ENCODE results near the gene S100A10.

Gene S100A10

GRCh38 chr1:151986501-151987190 is 7.0 kb downstream of the S100A10 start:
- no peak for TF ChIP-seq POLR2AphosphoS5 (IDR thresholded peaks at IDR 0.05; ENCODE audit: low read depth)
- no peak for TF ChIP-seq GABPA (IDR thresholded peaks at IDR 0.05; ENCODE audit: low read depth)
- no peak for TF ChIP-seq SPI1 (IDR thresholded peaks at IDR 0.05; ENCODE audit: borderline replicate concordance, low read depth)
- TF ChIP-seq CTCF (IDR thresholded peaks at IDR 0.05; ENCODE audit: insufficient read depth, low read length): no peak
- TF ChIP-seq, protein P1, sequence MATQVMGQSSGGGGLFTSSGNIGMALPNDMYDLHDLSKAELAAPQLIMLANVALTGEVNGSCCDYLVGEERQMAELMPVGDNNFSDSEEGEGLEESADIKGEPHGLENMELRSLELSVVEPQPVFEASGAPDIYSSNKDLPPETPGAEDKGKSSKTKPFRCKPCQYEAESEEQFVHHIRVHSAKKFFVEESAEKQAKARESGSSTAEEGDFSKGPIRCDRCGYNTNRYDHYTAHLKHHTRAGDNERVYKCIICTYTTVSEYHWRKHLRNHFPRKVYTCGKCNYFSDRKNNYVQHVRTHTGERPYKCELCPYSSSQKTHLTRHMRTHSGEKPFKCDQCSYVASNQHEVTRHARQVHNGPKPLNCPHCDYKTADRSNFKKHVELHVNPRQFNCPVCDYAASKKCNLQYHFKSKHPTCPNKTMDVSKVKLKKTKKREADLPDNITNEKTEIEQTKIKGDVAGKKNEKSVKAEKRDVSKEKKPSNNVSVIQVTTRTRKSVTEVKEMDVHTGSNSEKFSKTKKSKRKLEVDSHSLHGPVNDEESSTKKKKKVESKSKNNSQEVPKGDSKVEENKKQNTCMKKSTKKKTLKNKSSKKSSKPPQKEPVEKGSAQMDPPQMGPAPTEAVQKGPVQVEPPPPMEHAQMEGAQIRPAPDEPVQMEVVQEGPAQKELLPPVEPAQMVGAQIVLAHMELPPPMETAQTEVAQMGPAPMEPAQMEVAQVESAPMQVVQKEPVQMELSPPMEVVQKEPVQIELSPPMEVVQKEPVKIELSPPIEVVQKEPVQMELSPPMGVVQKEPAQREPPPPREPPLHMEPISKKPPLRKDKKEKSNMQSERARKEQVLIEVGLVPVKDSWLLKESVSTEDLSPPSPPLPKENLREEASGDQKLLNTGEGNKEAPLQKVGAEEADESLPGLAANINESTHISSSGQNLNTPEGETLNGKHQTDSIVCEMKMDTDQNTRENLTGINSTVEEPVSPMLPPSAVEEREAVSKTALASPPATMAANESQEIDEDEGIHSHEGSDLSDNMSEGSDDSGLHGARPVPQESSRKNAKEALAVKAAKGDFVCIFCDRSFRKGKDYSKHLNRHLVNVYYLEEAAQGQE (IDR thresholded peaks at IDR 0.05; ENCODE audit: insufficient replicate concordance, low read depth): no peak
- Histone ChIP-seq H3K27me3 (ENCODE audit: insufficient read depth, poor library complexity, severe bottlenecking) (no peaks in the 10 kb centered on the region), H3K4me3 (replicated peaks; ENCODE audit: insufficient read depth, low read length) (no peak overlapping the region), H3K27ac (replicated peaks) (no peak overlapping the region)
- no peak for DNase-seq (ENCODE audit: low read depth in 1 of 2, low spot score in 1 of 2)

DNA sequence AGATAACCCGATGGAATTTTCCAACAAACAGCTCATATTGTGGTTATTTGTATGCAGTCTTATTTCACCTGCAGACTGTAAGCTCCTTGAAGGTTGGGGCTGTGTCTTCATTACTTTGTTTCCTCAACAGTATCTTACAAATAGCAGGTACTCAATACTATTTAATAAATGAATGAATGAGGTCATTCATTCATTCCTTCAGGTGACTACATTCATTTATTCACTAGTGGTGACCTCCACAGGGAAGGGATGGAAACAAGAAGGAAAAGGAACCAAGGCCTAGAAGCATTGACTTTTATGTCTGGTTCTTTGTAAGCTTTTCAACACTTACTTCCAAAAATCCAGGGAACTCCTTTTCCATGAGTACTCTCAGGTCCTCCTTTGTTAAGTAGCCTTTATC is 7.9 kb downstream of the S100A10 start:
- DNase-seq (ENCODE audit: low read depth in 1 of 2, low spot score in 1 of 2): no peak
- H3K4me3 ChIP-seq (replicated peaks; ENCODE audit: insufficient read depth, low read length): no peak overlapping the region
- TF ChIP-seq CTCF (IDR thresholded peaks at IDR 0.05; ENCODE audit: insufficient read depth, low read length): no peak
- TF ChIP-seq, protein P1 (IDR thresholded peaks at IDR 0.05; ENCODE audit: insufficient replicate concordance, low read depth): no peak
- H3K27me3 ChIP-seq (ENCODE audit: insufficient read depth, poor library complexity, severe bottlenecking): no peaks in the 10 kb centered on the region
- H3K27ac ChIP-seq (replicated peaks): no peak overlapping the region

DNA sequence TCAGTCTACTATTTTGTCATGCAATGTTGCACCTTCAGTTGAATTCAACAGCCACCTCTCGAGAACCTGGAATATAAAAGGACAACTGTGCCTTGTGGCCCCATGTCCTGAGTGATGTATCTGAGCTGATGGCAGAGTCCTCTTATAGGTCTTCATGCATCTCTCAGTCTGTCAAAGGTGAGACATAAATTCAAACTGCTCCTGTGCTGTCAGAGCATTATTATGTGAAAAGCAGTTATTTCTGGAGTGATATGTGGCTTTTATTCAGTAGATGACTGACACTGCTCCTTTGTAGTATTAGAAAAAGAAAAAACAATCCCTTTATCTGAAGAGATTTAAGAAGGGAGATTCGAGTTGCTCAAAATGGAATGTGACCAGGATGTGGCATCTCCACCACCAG is 8.4 kb downstream of the S100A10 start:
- Histone ChIP-seq H3K4me3 (replicated peaks; ENCODE audit: insufficient read depth, low read length) (no peak overlapping the region), H3K27me3 (ENCODE audit: insufficient read depth, poor library complexity, severe bottlenecking) (no peaks in the 10 kb centered on the region)

More for the DNA sequence above, 8.4 kb downstream of the S100A10 start:
- DNase-seq (ENCODE audit: low read depth in 1 of 2, low spot score in 1 of 2): no peak
- H3K27ac ChIP-seq (replicated peaks): no peak overlapping the region
- TF ChIP-seq POLR2AphosphoS5 (IDR thresholded peaks at IDR 0.05; ENCODE audit: low read depth) (no peak), GABPA (IDR thresholded peaks at IDR 0.05; ENCODE audit: low read depth) (no peak), SPI1 (IDR thresholded peaks at IDR 0.05; ENCODE audit: borderline replicate concordance, low read depth) (no peak), CTCF (IDR thresholded peaks at IDR 0.05; ENCODE audit: insufficient read depth, low read length) (no peak)
- TF ChIP-seq, protein P1 (IDR thresholded peaks at IDR 0.05; ENCODE audit: insufficient replicate concordance, low read depth): no peak
